Activated CD8-positive, alpha-beta memory T cell treated with anti-CD3 and anti-CD28 coated beads for 4 hours (primary cell): ENCODE data around the gene CFAP99.

Experiments
- DNase-seq, 2 donors: peaks; one replicate each; pipeline ENCODE4 v3.0.0-alpha.2; 2020; ENCODE audit warnings: low read depth in 2 of 2

The CFAP99 gene

DNA sequence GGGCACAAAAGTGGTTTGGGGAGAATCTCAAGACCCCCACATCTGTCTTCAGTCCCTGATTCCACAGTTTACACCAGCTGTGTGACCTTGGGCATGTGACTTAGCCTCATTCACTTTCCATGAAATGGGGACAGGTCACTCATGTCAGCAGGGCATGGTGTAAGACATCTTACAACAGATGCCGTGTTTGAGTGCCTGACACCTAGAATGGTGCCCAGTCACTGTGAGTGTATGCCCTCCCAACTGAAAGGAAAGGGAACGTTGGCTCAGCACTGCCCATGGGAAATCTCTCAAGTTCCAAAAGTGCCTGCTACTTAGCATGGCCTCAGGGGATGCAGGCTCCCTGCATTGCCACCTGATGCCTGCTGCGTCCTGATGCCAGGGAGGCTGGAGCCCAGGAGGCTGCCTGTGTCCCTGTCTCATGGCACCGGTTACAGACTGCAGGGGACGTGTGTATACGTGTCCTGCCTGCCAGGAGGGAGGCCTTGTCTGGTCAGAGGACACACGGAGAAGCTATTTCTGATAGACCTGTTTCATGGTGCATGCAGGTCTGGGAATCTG lies 82.4 kb downstream of the CFAP99 start:
- no peak for DNase-seq

DNA sequence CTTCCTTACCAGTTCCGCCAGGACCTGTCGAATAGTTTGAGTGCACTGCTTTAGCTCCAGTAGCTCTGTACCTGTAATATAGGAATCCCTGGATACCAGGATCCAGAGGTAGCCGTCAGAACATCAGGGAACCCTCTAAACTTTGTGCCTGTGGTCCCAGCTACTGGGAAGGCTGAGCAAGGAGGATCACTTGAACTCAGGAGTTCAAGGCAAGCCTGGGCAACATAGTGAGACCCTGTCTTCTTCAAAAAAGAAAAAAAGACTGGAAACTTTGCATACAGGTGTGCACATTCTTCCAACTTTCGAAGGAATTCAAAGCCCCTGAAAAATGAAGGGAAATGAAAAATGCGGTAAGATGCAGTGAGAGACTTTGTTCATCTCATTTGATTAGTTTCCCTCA lies 85.1 kb downstream of the CFAP99 start:
- no peak for DNase-seq

- no peak for DNase-seq
Observed at GRCh38 chr4:2507259-2507658, 88.5 kb downstream of the CFAP99 start.

- DNase-seq, result no peak
Observed at GRCh38 chr4:2507855-2508254, 89.1 kb downstream of the CFAP99 start.

DNA sequence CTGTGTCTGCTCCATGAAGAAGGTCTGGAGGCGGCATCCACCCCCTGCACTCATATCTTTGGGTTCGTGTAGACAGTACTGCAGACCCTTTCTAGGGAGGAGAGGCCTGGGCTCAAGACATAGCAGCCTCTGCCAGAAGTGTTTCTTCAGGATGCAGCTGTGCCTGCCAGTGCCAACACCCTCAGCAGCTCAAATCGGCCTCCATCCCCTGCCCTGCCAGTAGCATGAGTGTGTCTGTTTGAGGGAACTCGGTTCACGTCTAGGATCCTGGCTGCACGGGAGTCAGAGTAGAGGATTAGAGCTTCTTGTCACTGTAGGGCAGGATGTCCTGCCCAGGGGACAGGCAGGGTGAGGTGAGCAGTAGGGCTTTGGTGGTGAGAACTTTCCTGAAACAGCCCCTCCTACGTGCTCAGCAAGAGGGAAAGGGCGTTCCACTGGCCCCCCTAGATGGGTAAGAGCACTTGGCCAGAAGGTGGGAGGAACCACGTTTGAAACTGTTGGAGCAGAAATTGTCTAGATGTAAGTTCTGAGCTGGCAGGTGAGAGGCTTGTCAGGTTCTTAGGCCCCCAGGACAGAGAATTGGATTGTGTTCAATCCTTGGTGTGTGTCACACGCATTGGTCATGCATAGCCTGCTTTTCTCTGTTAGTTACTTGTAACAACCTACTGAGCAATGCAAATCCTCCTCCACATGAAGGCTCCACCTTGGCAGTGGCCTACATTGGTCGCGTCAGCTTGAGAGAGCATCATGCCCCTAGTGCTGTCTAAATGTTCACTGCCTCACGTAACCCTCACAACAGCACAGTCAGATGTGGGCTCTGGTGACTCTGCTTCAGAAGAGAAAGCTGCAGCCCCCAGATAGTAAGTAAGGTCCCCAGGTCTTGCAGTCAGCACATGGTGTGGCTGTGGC lies 91.8 kb downstream of the CFAP99 start:
- DNase-seq, result no peak

- no peak for DNase-seq
Observed at GRCh38 chr4:2511645-2512131, 92.9 kb downstream of the CFAP99 start.
